ENCODE measurements around the gene PCDHA1.

The PCDHA1 gene

DNA sequence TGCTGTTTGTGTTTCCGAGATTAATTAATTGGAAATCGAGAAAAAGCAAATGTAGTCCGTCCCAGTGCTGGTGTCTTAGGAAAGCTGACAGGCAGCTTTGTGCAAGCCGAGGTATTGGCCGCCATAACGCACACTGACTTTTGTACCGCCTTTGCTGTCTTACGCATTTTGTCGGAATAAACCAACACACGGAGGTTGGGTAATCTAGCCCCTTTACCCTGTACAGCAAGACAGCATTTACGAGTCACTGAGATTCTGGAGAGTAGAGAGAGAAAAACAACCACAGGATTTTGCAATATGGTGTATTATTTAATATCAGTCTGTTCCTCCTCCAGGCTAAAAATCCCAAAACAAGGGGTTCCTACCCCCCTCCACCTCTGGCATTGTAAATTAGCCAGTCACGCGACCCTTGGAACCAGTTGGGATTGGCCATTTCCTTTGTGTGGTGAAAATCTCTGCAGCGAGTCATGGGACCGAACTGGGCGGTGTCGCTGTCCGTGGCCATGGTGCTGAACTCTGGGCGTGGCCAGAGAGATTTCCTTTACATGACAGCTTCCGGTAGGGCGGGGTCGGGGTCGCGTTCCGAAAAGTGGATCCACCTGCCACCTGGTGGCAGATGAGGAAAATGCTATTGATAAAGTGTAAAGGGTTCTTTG, 255.0 kb downstream of the PCDHA1 start:
- peak; percentile 42 to 78 for DNase-seq (ENCODE audit: low read depth in 1 of 2, low spot score in 1 of 2)
- H3K27me3 ChIP-seq (ENCODE audit: insufficient read depth, poor library complexity, severe bottlenecking): no peaks in the 10 kb centered on the region
- TF ChIP-seq, protein P1, sequence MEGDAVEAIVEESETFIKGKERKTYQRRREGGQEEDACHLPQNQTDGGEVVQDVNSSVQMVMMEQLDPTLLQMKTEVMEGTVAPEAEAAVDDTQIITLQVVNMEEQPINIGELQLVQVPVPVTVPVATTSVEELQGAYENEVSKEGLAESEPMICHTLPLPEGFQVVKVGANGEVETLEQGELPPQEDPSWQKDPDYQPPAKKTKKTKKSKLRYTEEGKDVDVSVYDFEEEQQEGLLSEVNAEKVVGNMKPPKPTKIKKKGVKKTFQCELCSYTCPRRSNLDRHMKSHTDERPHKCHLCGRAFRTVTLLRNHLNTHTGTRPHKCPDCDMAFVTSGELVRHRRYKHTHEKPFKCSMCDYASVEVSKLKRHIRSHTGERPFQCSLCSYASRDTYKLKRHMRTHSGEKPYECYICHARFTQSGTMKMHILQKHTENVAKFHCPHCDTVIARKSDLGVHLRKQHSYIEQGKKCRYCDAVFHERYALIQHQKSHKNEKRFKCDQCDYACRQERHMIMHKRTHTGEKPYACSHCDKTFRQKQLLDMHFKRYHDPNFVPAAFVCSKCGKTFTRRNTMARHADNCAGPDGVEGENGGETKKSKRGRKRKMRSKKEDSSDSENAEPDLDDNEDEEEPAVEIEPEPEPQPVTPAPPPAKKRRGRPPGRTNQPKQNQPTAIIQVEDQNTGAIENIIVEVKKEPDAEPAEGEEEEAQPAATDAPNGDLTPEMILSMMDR (IDR thresholded peaks at IDR 0.05; ENCODE audit: insufficient read depth, low read length): peak; percentile 17
- TF ChIP-seq GABPA (IDR thresholded peaks at IDR 0.05; ENCODE audit: low read depth) (peak; percentile 57; the same call in 1 of the 2 replicates), POLR2AphosphoS5 (IDR thresholded peaks at IDR 0.05; ENCODE audit: low read depth) (no peak), SPI1 (IDR thresholded peaks at IDR 0.05; ENCODE audit: borderline replicate concordance, low read depth) (no peak)
- TF ChIP-seq, protein P2, sequence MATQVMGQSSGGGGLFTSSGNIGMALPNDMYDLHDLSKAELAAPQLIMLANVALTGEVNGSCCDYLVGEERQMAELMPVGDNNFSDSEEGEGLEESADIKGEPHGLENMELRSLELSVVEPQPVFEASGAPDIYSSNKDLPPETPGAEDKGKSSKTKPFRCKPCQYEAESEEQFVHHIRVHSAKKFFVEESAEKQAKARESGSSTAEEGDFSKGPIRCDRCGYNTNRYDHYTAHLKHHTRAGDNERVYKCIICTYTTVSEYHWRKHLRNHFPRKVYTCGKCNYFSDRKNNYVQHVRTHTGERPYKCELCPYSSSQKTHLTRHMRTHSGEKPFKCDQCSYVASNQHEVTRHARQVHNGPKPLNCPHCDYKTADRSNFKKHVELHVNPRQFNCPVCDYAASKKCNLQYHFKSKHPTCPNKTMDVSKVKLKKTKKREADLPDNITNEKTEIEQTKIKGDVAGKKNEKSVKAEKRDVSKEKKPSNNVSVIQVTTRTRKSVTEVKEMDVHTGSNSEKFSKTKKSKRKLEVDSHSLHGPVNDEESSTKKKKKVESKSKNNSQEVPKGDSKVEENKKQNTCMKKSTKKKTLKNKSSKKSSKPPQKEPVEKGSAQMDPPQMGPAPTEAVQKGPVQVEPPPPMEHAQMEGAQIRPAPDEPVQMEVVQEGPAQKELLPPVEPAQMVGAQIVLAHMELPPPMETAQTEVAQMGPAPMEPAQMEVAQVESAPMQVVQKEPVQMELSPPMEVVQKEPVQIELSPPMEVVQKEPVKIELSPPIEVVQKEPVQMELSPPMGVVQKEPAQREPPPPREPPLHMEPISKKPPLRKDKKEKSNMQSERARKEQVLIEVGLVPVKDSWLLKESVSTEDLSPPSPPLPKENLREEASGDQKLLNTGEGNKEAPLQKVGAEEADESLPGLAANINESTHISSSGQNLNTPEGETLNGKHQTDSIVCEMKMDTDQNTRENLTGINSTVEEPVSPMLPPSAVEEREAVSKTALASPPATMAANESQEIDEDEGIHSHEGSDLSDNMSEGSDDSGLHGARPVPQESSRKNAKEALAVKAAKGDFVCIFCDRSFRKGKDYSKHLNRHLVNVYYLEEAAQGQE (IDR thresholded peaks at IDR 0.05; ENCODE audit: insufficient replicate concordance, low read depth): peak; percentile 98
- H3K4me3 ChIP-seq (replicated peaks; ENCODE audit: insufficient read depth, low read length): no peak overlapping the region
- H3K27ac ChIP-seq (replicated peaks): no peak overlapping the region

DNA sequence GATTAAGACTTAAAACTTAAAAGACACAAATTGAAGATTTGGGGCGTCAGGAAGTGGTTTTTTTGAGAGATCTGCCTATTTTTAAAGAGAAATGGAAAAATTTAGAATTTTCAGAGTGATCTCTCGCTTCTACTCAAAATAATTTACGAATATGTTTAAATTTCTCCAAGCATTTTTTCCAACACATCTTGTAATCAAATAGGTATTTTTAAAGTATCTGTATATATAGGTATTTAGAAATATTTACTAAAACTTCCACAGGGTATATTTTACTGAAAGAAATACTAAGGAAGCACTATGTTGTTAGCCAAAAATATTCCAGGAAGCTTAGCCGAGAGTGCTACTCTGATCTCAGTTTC, 255.5 kb downstream of the PCDHA1 start:
- Histone ChIP-seq H3K27ac (replicated peaks) (no peak overlapping the region), H3K27me3 (ENCODE audit: insufficient read depth, poor library complexity, severe bottlenecking) (no peaks in the 10 kb centered on the region), H3K4me3 (replicated peaks; ENCODE audit: insufficient read depth, low read length) (no peak overlapping the region)
- TF ChIP-seq POLR2AphosphoS5 (IDR thresholded peaks at IDR 0.05; ENCODE audit: low read depth): no peak
- TF ChIP-seq, protein P2 (IDR thresholded peaks at IDR 0.05; ENCODE audit: insufficient replicate concordance, low read depth): no peak
- TF ChIP-seq GABPA (IDR thresholded peaks at IDR 0.05; ENCODE audit: low read depth): no peak
- TF ChIP-seq, protein P1 (IDR thresholded peaks at IDR 0.05; ENCODE audit: insufficient read depth, low read length): no peak
- DNase-seq (ENCODE audit: low read depth in 1 of 2, low spot score in 1 of 2): no peak

DNA sequence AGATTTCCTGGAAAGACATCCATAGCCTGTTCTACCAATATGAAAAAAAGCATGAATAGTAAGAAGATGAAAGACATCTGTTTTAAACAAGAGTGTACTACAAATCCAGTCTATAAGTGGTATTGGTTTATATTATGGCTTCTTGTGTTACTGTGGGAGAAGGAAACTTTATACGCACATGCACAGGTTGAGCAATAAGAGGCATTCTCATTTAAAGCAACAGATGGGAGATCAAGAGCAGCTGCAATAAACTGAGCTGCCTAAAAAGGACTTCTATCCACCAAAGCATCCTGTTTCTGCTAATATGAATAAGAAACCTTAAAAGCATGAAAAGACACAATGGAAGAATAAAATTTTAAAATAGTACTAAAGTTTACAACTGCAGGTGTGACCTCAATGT, 256.6 kb downstream of the PCDHA1 start:
- no peak for TF ChIP-seq POLR2AphosphoS5 (IDR thresholded peaks at IDR 0.05; ENCODE audit: low read depth)
- no peak for TF ChIP-seq SPI1 (IDR thresholded peaks at IDR 0.05; ENCODE audit: borderline replicate concordance, low read depth)
- TF ChIP-seq, protein P2 (IDR thresholded peaks at IDR 0.05; ENCODE audit: insufficient replicate concordance, low read depth): no peak
- TF ChIP-seq, protein P1 (IDR thresholded peaks at IDR 0.05; ENCODE audit: insufficient read depth, low read length): no peak
- no peak for TF ChIP-seq GABPA (IDR thresholded peaks at IDR 0.05; ENCODE audit: low read depth)
- no peak overlapping the region for H3K27ac ChIP-seq (replicated peaks)
- no peaks in the 10 kb centered on the region for H3K27me3 ChIP-seq (ENCODE audit: insufficient read depth, poor library complexity, severe bottlenecking)
- no peak overlapping the region for H3K4me3 ChIP-seq (replicated peaks; ENCODE audit: insufficient read depth, low read length)
- no peak for DNase-seq (ENCODE audit: low read depth in 1 of 2, low spot score in 1 of 2)

Data from HL-60 (cell line).